GM13977 (cell line): ENCODE results near the gene TMEM37.

Source experiments
- DNase-seq: peaks from one replicate; pipeline ENCODE4 v3.0.0; 2012; ENCODE audit warnings: low spot score
- CTCF ChIP-seq: IDR thresholded peaks from 2 replicates; pipeline ENCODE4 v1.5.1; 2012; ENCODE audit warnings: mild to moderate bottlenecking, control low read depth; ENCODE audit not compliant: insufficient read depth; ENCODE audit errors: extremely low read depth, missing control alignments
- in situ Hi-C: fragments of 300-500 bp; cut with MboI; formaldehyde crosslinking; loops from one replicate; pipeline ENCODE4 v1.12.0; 2022; ENCODE audit warnings: low sequenced_read_pairs, low pct_unique_long_range_greater_than_20kb, mixed read lengths, inconsistent platforms; ENCODE audit not compliant: unreplicated experiment

TMEM37 gene

GRCh38 chr2:119441376-119442225 lies 9.9 kb downstream of the TMEM37 start:
- DNase-seq: no peak
- no peak for TF ChIP-seq CTCF
- in situ Hi-C loops: no loop called here

- in situ Hi-C loops: no loop called here
- TF ChIP-seq CTCF: no peak
- DNase-seq: no peak
These were observed 10.6 kb downstream of the TMEM37 start for GRCh38 chr2:119442226-119442619.

- no peak for TF ChIP-seq CTCF
- in situ Hi-C loops: no loop called here
- DNase-seq: no peak
These were observed 11.2 kb downstream of the TMEM37 start for GRCh38 chr2:119442850-119443249.

DNA sequence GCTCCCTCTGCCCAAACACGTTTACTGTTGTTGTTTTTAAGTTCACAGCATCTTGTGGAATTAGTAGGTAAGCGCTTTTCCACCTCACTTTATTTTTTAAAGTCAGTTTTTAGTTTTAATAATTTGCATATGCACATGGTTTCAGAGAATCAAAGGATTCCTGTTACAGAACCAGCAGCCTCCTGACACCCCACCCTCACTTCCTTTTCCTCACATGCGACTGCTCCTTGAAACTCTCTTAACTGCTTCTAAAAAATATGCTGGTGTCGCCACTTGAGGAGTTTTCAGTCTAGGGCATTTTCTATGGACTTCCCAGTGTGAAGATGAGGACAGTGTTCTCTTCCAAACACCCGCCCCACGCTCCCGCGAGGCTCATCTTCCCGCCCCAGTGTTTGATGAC lies 14.4 kb downstream of the TMEM37 start:
- in situ Hi-C loops: no loop called here

GRCh38 chr2:119448427-119449141 lies 16.9 kb downstream of the TMEM37 start:
- no peak for TF ChIP-seq CTCF
- in situ Hi-C loops: no loop called here
- DNase-seq: no peak

More for the DNA sequence above, 14.4 kb downstream of the TMEM37 start:
- TF ChIP-seq CTCF: no peak
- DNase-seq: no peak

DNA sequence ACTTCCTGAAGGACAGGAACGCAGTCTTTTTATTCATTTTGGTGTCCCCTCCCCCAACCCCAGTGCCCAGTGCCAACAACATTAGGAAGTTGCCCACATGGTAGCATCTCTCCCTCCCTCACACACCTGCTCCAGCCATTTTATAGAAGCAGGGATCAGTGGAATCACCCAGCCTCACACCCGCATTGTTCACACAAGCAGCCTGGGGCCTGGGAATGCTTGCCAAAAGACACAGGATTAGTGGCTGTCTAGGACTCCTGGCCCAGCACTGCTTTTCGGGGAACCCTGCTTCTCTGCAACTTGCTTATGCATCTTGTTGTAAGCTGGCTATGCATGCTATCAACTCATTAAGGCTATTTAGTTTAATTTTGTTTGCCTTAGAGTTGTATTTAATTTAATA lies 17.9 kb downstream of the TMEM37 start:
- TF ChIP-seq CTCF: no peak
- no peak for DNase-seq

More for the DNA sequence above, 17.9 kb downstream of the TMEM37 start:
- in situ Hi-C loops: no loop called here
